Hepatocyte (in vitro differentiated cells): ENCODE data around the gene FOXK1. TPM values are rescaled to one million over a fixed set of nuclear protein-coding genes. Genes with fewer than 3 reads are reported as not detected.

Experiments
- DNase-seq: peaks from one replicate; pipeline ENCODE4 v3.0.0-alpha.2; 2016; ENCODE audit warnings: low spot score
- H2AFZ ChIP-seq: fragments of 200-600 bp; sonication (generic); 2 replicates; pipeline ENCODE4 v1.6.0; 2016; ENCODE audit warnings: antibody characterized with exemption, mild to moderate bottlenecking
- H3K27ac ChIP-seq: fragments of 200-600 bp; sonication (generic); 2 replicates; pipeline ENCODE4 v1.5.1; 2016; ENCODE audit warnings: mild to moderate bottlenecking
- H3K27me3 ChIP-seq: fragments of 200-600 bp; sonication (generic); 2 replicates; pipeline ENCODE4 v1.6.1; 2016
- H3K36me3 ChIP-seq: fragments of 200-600 bp; sonication (generic); replicated peaks from 2 replicates; pipeline ENCODE4 v1.5.1; 2016; ENCODE audit warnings: low read depth; ENCODE audit not compliant: insufficient read depth
- H3K4me1 ChIP-seq: fragments of 200-600 bp; sonication (generic); 2 replicates; pipeline ENCODE4 v1.5.1; 2016; ENCODE audit warnings: mild to moderate bottlenecking, moderate library complexity; ENCODE audit not compliant: insufficient read depth
- H3K4me2 ChIP-seq: fragments of 200-600 bp; sonication (generic); 2 replicates; pipeline ENCODE4 v1.6.0; 2016
- H3K4me3 ChIP-seq: fragments of 200-600 bp; sonication (generic); 2 replicates; pipeline ENCODE4 v1.5.1; 2016; ENCODE audit warnings: mild to moderate bottlenecking
- H3K79me2 ChIP-seq: fragments of 200-600 bp; sonication (generic); 2 replicates; pipeline ENCODE4 v1.6.0; 2017; ENCODE audit warnings: mild to moderate bottlenecking
- H3K9me2 ChIP-seq: fragments of 200-600 bp; sonication (generic); replicated peaks from 2 replicates; pipeline ENCODE4 v1.6.0; 2017; ENCODE audit warnings: mild to moderate bottlenecking; ENCODE audit not compliant: insufficient read depth
- H3K9me3 ChIP-seq: fragments of 200-600 bp; sonication (generic); 2 replicates; pipeline ENCODE4 v1.5.1; 2016; ENCODE audit warnings: low read depth, mild to moderate bottlenecking
- H4K20me1 ChIP-seq: fragments of 200-600 bp; sonication (generic); 2 replicates; pipeline ENCODE4 v1.6.0; 2016; ENCODE audit warnings: mild to moderate bottlenecking; ENCODE audit not compliant: insufficient read depth, poor library complexity, severe bottlenecking
- CTCF ChIP-seq: fragments of 200-600 bp; sonication (generic); IDR thresholded peaks from 2 replicates; pipeline ENCODE4 v1.5.1; 2016; ENCODE audit warnings: antibody characterized with exemption, mild to moderate bottlenecking; ENCODE audit not compliant: poor library complexity
- EZH2 ChIP-seq: fragments of 200-600 bp; sonication (generic); IDR thresholded peaks from 2 replicates; pipeline ENCODE4 v1.6.1; 2016; ENCODE audit warnings: antibody characterized with exemption, mild to moderate bottlenecking, borderline replicate concordance
- EZH2phosphoT487 ChIP-seq: fragments of 200-600 bp; sonication (generic); IDR thresholded peaks from one replicate; pipeline ENCODE4 v1.6.1; 2018; ENCODE audit warnings: antibody characterized with exemption, mild to moderate bottlenecking, low read depth, moderate library complexity; ENCODE audit not compliant: unreplicated experiment, severe bottlenecking
- WGBS: methylation state at CpG from one replicate; pipeline ENCODE4 v1.1.6; 2016; ENCODE audit warnings: low lambda C conversion rate; ENCODE audit errors: missing lambda C conversion rate; 5-methylcytosine and 5-hydroxymethylcytosine counted together
- polyA plus RNA-seq: library from polyadenylated mRNA; unstranded; fragments of >200 nt; fragmentation: Nextera tagmentation; extraction: Ambion mirVana; gene quantifications from 2 replicates; pipeline ENCODE4 v1.2.1, GENCODE V29; 2016
- total RNA-seq: library from RNA; depleted of rRNA; stranded (reverse); fragments of >200 nt; gene quantifications from 2 replicates; pipeline ENCODE4 v1.2.3, GENCODE V29; 2014

Gene FOXK1
- total and polyA plus RNA-seq, 2 experiments from 2014 or later = 8.3 to 17.8 TPM

GRCh38 chr7:4689151-4689550 lies 7.1 kb downstream of the FOXK1 start:
- Histone ChIP-seq H3K9me2 (no peaks in the 10 kb centered on the region), H3K27ac (no peak overlapping the region), H2AFZ (no peak overlapping the region), H3K27me3 (no peaks in the 10 kb centered on the region), H3K4me1 (peaks cover 23% of the 10 kb centered on the region), H3K79me2 (peaks cover 100% of the 10 kb centered on the region), H4K20me1 (peaks cover 82% of the 10 kb centered on the region), H3K36me3 (no peaks in the 10 kb centered on the region), H3K4me3 (no peak overlapping the region), H3K9me3 (no peaks in the 10 kb centered on the region), H3K4me2 (no peak overlapping the region)
- WGBS = 73% methylated on average over 12 of the region's 12 CpGs
- TF ChIP-seq EZH2 = no peak
- TF ChIP-seq EZH2phosphoT487 = no peak
- TF ChIP-seq CTCF = no peak
- DNase-seq = no peak

- Histone ChIP-seq H4K20me1 (peaks cover 82% of the 10 kb centered on the region), H3K4me3 (no peak overlapping the region), H3K9me2 (no peaks in the 10 kb centered on the region), H2AFZ (no peak overlapping the region), H3K4me1 (peaks cover 23% of the 10 kb centered on the region), H3K27me3 (no peaks in the 10 kb centered on the region), H3K4me2 (no peak overlapping the region), H3K9me3 (no peaks in the 10 kb centered on the region), H3K79me2 (peaks cover 100% of the 10 kb centered on the region), H3K36me3 (no peaks in the 10 kb centered on the region), H3K27ac (no peak overlapping the region)
- no peak for DNase-seq
- TF ChIP-seq EZH2phosphoT487 (no peak), CTCF (no peak)
- 82% methylated on average over 12 of the region's 12 CpGs for WGBS
Measured at GRCh38 chr7:4689668-4690067, 7.6 kb downstream of the FOXK1 start.

GRCh38 chr7:4690953-4691856 lies 9.1 kb downstream of the FOXK1 start:
- TF ChIP-seq EZH2 (no peak), EZH2phosphoT487 (no peak), CTCF (no peak)
- WGBS = 83% methylated on average over 23 of the region's 23 CpGs

More at GRCh38 chr7:4690953-4691856, 9.1 kb downstream of the FOXK1 start:
- Histone ChIP-seq H3K4me2 (no peak overlapping the region), H3K4me1 (peaks cover 19% of the 10 kb centered on the region), H3K27ac (no peak overlapping the region), H3K9me3 (no peaks in the 10 kb centered on the region), H4K20me1 (peaks cover 76% of the 10 kb centered on the region), H3K4me3 (no peak overlapping the region), H3K79me2 (peaks cover 100% of the 10 kb centered on the region), H3K9me2 (no peaks in the 10 kb centered on the region), H3K36me3 (no peaks in the 10 kb centered on the region), H2AFZ (no peak overlapping the region), H3K27me3 (no peaks in the 10 kb centered on the region)
- no peak for DNase-seq
